ENCODE measurements around the gene RYR3. TPM values are rescaled to one million over a fixed set of nuclear protein-coding genes. Genes with fewer than 3 reads are reported as not detected.

RYR3 gene
- total RNA-seq, 6 experiments from 2014 or later: not detected

DNA sequence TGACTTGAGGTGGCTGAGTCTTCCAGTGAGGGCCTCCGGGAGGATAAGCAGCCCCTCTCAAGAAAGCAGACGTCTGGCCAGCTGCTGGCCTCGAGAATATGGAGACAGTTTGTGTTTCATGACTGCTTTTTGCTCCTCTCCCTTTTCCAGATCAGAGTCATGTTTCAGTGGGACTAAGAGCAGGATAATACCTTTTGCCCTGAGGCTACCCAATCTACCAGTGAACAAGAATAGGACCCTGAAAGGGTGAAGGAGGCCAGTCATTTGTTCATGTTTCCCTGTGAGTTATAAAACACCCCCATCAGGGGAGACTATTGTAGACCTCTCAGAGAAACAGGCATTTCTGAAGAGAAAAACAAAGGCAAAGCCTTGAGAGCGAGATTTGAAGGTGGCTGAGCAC is 137.4 kb downstream of the RYR3 start:
- no peak for DNase-seq
- H3K9me3 Mint-ChIP-seq: no peaks in the 10 kb centered on the region

GRCh38 chr15:33448961-33449606 is 138.3 kb downstream of the RYR3 start:
- H3K4me3 Mint-ChIP-seq: no peak overlapping the region
- DNase-seq: no peak
- H3K36me3 Mint-ChIP-seq (ENCODE audit: low read depth): no peaks in the 10 kb centered on the region
- peaks cover 7% of the 10 kb centered on the region for H3K27me3 Mint-ChIP-seq (ENCODE audit: insufficient read depth)
- no peaks in the 10 kb centered on the region for H3K9me3 Mint-ChIP-seq
- no peaks in the 10 kb centered on the region for H3K4me1 Mint-ChIP-seq (ENCODE audit: low read depth)
- TF ChIP-seq, protein P1, sequence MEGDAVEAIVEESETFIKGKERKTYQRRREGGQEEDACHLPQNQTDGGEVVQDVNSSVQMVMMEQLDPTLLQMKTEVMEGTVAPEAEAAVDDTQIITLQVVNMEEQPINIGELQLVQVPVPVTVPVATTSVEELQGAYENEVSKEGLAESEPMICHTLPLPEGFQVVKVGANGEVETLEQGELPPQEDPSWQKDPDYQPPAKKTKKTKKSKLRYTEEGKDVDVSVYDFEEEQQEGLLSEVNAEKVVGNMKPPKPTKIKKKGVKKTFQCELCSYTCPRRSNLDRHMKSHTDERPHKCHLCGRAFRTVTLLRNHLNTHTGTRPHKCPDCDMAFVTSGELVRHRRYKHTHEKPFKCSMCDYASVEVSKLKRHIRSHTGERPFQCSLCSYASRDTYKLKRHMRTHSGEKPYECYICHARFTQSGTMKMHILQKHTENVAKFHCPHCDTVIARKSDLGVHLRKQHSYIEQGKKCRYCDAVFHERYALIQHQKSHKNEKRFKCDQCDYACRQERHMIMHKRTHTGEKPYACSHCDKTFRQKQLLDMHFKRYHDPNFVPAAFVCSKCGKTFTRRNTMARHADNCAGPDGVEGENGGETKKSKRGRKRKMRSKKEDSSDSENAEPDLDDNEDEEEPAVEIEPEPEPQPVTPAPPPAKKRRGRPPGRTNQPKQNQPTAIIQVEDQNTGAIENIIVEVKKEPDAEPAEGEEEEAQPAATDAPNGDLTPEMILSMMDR (IDR thresholded peaks at IDR 0.05): no peak
- no peak overlapping the region for H3K27ac Mint-ChIP-seq

More for the DNA sequence above, 137.4 kb downstream of the RYR3 start:
- H3K27ac Mint-ChIP-seq: no peak overlapping the region
- H3K27me3 Mint-ChIP-seq (ENCODE audit: insufficient read depth): peaks cover 15% of the 10 kb centered on the region
- no peak overlapping the region for H3K4me3 Mint-ChIP-seq
- no peaks in the 10 kb centered on the region for H3K36me3 Mint-ChIP-seq (ENCODE audit: low read depth)
- TF ChIP-seq, protein P1 (IDR thresholded peaks at IDR 0.05): no peak
- H3K4me1 Mint-ChIP-seq (ENCODE audit: low read depth): no peaks in the 10 kb centered on the region

- Mint-ChIP-seq H3K36me3 (ENCODE audit: low read depth) (no peaks in the 10 kb centered on the region), H3K27ac (no peak overlapping the region), H3K4me1 (ENCODE audit: low read depth) (no peaks in the 10 kb centered on the region), H3K9me3 (no peaks in the 10 kb centered on the region), H3K4me3 (no peak overlapping the region), H3K27me3 (ENCODE audit: insufficient read depth) (peaks cover 4% of the 10 kb centered on the region)
- TF ChIP-seq, protein P1 (IDR thresholded peaks at IDR 0.05): no peak
- DNase-seq: no peak
Observed at GRCh38 chr15:33449810-33450209, 139.0 kb downstream of the RYR3 start.

GRCh38 chr15:33451385-33451784 is 140.6 kb downstream of the RYR3 start:
- peaks cover 5% of the 10 kb centered on the region for H3K27me3 Mint-ChIP-seq (ENCODE audit: insufficient read depth)
- H3K27ac Mint-ChIP-seq: no peak overlapping the region
- H3K4me3 Mint-ChIP-seq: no peak overlapping the region
- H3K36me3 Mint-ChIP-seq (ENCODE audit: low read depth): no peaks in the 10 kb centered on the region
- TF ChIP-seq, protein P1 (IDR thresholded peaks at IDR 0.05): no peak
- no peak for DNase-seq
- H3K4me1 Mint-ChIP-seq (ENCODE audit: low read depth): no peaks in the 10 kb centered on the region
- no peaks in the 10 kb centered on the region for H3K9me3 Mint-ChIP-seq

DNA sequence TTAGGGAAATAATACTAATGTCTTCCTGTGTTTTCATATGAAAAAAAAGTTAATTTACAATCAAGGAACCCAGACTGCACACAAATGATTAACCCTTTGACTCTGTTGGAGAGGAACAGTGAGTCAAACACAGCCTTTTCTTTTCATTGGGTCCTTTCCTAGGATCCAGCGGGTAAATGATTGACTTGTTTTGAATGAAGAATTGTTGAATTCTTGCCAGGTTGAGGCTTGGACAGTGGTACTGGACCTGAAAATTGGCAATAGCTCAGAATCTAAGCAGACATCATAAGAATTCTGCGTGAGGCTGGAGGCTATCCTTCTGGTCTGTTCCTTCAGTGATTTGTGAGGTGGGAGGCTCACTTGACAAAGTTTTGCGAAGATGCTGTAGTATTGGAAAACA is 143.0 kb downstream of the RYR3 start:
- H3K36me3 Mint-ChIP-seq (ENCODE audit: low read depth): no peaks in the 10 kb centered on the region
- TF ChIP-seq, protein P1 (IDR thresholded peaks at IDR 0.05): no peak
- H3K9me3 Mint-ChIP-seq: no peaks in the 10 kb centered on the region
- no peaks in the 10 kb centered on the region for H3K4me1 Mint-ChIP-seq (ENCODE audit: low read depth)
- peaks cover 4% of the 10 kb centered on the region for H3K27me3 Mint-ChIP-seq (ENCODE audit: insufficient read depth)
- DNase-seq: no peak
- H3K27ac Mint-ChIP-seq: no peak overlapping the region
- no peak overlapping the region for H3K4me3 Mint-ChIP-seq
